HG03457 (cell line): ENCODE data around the gene CEACAM3.
"Not testable (repeated sequence)": the region's sequence is repeated elsewhere in the genome, so short reads cannot be mapped to it uniquely, and the experiment has no call there.

Experiments used
- ATAC-seq: cut with Tn5 transposase; IDR thresholded peaks from one replicate; pipeline ENCODE4 v1.9.1; 2021; ENCODE audit warnings: moderate number of reproducible peaks; ENCODE audit not compliant: unreplicated experiment

CEACAM3 gene

DNA sequence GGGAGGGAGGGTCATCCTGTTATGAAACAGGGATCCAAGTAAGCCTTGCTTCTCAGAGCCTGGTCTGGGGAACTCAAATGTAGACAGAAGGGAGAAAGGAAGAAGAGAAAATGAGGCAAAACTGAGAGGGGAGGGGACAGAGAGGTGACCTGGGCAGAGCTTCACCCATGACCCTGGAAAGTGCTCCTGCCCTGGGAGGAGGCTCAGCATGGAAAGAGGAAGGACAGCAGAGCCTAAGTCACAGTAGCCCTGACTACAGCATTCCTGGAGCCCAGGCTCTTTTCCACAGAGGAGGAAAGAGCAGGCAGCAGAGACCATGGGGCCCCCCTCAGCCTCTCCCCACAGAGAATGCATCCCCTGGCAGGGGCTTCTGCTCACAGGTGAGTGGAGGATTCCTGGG lies at the start of gene CEACAM3:
CEACAM3 (plus strand) TSS at position 226 of the 400 bp plus-strand sequence; CDS start at position 317, 91 bp downstream.
- no peak for ATAC-seq

DNA sequence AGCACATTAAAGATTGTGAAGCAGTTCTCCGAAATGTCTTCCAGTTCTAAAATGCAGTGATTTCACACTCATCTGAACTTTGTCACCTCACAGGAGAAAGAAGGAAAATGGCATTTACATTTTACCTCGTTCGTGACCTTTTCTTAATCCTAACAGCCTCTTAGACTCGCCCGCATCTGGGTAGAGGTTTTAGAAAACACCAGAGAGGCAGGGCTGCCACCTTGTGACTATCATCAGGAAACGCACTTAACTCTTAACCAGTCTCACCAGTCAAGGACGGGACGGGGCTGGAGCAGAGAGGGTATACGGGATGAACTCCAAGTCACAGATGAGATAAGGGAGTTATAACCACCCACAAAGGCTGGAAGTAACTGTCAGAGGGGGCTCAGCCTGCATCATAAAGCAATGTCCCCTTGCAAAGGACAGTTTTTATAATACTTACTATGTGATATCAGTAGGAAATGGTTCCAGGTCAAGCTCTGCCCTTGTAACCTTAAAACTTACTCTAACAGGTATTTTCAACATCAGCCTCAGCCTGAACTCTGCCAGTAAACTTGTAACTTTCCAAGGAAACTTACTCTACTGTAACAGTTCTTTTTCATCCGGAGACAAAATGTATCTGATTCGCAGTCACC lies 49.7 kb upstream of the CEACAM3 start:
- no peak for ATAC-seq

DNA sequence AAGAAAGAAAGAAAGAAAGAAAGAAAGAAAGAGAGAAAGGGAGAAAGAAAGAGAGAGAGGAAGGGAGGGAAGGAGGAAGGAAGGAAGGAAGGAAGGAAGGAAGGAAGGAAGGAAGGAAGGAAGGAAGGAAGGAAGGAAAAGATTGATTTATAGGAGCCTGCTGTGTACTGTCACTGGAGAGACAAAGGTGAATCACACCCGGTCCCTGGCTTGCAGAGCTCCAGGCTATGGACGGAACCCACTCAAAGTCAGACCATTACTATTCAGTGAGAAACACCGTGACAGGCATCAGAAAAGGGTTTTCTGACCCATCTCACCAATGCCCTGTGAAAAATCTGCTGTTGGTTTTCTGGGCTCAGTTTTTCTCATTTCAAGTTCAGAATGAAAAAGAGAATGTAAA lies 48.4 kb upstream of the CEACAM3 start:
- ATAC-seq, result no peak

DNA sequence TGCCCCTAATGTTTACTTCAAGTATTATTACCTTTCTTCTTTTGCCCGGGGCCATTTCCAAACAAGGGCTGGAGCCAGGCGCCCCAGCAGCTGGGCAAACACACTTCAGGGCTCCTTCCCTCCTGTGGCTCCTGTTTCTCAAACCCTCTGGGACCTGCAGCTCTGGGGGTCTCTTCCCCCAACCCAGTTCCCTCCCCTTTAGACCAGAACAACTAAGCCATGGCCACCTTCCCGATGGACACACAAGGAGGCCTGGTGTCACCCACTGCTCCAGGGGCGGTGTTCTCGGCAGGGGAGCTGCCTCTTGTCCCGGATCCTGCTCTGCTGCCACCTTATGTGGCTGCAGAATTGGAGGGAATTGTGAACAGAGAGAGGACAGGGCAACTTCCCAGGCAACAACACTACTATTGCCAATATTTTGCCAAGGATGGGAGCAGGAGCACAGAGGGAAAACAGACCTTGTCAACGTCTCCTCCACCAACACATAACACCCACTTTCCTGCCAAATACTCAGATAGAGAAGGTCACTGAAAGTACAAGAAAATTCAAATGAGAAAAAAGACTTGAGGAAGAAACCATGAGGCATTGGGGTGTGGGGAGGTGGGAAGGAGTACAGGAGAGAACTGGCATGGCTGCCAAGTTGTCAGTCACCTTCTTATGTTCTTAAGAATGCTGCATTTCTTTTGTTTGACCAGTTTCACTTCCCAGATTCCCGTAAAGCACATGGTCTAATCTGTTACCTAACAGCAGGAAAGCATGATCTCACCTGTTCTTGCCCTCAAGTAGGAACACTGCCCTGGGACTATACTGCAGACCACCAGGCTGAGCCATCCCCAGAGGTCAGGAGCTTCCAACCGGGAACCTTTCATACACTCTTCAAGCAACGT lies 45.9 kb upstream of the CEACAM3 start:
- not testable (repeated sequence) for ATAC-seq

DNA sequence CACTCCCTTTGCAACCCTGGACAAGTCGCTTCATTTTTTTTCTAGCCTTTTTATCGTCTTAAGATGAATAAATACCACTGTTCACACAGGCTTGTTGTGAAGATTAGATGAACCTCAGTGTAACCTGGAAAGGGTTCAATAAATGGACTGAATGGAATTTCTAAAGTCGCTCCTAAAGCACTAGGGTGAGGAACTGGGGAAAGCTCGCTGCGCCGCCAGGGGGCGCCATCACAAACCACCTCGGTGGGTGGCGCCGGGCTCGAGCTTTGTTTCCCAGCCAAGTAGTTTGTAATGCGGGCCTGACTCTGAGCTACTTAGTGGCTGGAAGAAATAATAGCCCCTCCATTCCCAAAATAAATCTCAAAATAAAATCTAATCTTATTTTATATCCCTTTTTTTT lies 43.2 kb upstream of the CEACAM3 start:
- ATAC-seq, result no peak

DNA sequence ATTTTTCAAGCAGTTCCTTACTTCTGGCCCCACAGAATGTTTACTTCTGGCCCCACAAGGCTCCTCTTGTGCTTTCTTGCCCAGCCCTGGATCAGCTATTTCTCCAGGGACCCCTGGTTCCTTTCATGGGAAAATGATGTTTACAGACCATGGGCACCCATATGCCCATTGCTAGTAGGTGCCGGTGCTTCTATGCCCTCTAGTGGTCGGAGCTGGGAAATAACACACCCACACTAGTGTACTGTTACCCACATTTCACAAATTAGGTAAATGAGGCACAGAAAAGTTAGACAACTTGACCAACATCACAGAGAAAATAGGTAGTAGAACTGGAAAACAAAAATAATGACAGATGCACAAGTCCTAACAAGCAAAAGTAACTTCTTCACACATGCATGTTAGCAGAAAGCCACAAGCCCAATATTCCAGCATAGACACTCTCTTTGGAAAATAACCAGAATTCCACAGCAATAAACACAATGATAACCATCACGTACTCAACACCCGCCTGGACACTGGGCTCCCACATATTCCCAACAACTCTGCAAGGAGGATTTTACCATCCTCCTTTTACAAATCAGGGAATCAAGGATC lies 42.4 kb upstream of the CEACAM3 start:
- no peak for ATAC-seq

DNA sequence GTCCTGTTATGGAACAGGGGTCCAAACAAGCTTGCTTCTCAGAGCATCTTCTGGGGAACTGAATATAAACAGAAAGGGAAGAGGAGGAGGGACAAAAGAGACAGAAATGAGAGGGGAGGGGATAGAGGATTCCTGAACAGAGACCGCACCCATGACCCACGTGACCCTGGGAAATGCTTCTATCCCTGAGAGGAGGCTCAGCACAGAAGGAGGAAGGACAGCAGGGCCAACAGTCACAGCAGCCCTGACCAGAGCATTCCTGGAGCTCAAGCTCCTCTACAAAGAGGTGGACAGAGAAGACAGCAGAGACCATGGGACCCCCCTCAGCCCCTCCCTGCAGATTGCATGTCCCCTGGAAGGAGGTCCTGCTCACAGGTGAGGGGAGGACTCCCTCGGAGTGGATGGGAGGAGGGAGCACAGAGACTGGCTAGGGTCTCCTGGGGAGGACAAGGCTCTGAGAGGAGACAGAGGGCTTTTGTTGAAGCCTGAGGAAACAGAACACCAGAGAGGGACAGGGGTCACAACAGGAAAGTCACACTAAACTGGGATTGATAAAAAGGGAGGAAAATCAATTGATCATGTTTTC lies 41.0 kb upstream of the CEACAM3 start, which contains the start of gene CEACAM6:
CEACAM6 (plus strand) TSS at position 203 of the 586 bp plus-strand sequence; CDS start at position 312, 109 bp downstream.
- ATAC-seq, result no peak

DNA sequence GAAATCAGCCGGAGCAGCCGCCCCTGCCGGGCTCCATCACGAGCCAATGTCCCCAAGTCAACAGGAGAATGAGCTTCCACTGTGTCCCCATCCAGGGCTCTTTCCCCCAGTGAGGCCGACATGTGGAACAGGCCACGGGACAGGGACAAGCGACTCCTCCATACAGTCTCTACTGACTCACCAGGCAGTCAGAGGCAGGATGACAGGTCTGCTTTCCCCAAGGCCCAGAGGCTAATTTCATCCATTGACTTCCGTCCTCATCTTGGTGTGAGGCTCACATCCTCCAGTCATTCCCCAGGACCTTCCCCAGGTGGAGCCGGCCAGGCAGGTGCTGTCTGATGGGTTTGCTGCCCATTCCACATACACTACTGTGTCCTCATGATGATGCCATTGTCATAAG lies 37.5 kb upstream of the CEACAM3 start:
- no peak for ATAC-seq

DNA sequence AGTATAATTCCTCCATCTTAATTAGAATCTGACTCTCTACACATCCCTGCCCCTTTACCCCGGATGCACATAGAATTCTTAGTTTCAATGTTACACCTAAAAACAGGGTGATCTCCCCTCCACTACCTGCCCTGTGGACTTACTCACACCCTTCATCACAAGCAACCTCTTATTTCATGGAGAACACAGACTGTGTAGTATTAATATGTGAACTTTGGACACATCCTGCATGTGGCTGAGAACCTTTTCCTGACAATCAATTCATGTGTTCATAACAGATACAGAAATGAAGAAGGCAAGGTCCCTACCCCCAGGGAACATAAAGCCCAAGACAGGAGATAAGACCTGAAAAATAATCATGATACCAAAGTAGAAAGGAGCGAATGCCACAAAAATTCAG lies 29.3 kb upstream of the CEACAM3 start:
- no peak for ATAC-seq

DNA sequence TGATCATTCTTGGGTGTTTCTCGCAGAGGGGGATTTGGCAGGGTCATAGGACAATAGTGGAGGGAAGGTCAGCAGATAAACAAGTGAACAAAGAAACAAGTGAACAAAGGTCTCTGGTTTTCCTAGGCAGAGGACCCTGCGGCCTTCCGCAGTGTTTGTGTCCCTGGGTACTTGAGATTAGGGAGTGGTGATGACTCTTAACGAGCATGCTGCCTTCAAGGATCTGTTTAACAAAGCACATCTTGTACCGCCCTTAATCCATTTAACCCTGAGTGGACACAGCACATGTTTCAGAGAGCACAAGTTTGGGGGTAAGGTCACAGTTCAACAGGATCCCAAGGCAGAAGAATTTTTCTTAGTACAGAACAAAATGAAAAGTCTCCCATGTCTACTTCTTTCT lies 28.3 kb upstream of the CEACAM3 start:
- ATAC-seq, result not testable (repeated sequence)

DNA sequence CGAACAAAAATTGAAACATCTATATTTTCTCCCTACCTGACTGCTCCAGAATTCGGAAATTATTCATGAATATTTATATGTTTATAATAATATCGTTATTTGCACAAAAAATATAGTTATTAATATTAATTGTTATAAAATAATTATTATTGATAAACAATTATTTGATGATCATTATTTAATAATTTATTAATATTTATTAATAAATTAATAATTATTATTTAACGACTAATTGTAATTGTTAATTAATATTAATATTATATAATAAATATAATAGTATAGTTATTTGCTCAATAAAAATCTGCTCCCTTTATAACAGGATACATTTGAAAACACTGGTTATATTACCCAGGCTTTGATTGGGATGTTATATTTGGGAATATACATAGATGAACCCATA lies 26.8 kb upstream of the CEACAM3 start:
- no peak for ATAC-seq

DNA sequence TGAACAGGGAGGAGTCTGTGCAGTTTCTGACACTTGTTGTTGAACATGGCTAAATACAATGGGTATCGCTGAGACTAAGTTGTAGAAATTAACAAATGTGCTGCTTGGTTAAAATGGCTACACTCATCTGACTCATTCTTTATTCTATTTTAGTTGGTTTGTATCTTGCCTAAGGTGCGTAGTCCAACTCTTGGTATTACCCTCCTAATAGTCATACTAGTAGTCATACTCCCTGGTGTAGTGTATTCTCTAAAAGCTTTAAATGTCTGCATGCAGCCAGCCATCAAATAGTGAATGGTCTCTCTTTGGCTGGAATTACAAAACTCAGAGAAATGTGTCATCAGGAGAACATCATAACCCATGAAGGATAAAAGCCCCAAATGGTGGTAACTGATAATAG lies 25.0 kb upstream of the CEACAM3 start:
- ATAC-seq, result no peak

DNA sequence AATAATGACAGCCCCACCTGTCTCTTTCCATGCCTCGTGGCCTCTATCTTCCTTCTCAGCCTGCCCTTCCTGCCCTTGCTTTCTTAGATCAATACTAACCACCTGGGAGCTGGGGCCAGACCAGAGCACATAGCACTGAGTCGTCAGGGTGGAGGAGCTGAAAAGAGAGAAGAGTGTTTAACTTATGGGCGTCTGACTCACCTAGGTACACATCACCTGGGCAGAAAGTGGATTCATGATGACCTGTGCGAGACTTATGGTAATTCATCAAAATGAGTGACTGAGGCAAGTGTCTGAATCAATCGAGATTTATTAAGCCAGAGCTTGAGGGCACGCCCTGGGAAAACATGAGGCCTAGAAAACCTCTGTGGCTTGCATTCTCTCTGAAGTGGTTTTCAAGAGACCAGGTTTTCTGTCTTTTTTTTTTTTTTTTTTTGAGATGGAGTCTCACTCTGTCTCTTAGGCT lies 21.8 kb upstream of the CEACAM3 start:
- ATAC-seq, result no peak

DNA sequence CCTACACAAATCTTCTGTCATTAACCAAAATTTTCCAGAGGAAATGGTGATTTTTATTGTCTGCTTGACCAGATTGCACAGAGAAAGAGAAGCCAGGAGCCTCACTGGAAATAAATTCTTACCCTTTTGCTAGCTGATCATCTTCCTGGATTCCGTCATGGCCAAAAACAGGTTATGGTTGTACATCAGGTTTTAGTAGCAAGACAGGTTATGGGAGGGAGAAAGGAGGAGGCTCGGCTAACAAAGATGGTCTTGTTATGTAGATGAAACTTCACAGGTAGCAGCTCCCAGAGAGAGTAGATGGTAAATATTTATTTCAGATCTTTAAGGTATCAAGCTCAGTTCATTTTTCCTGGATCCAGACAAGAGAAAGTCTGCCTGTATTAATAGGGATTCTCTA lies 19.7 kb upstream of the CEACAM3 start:
- no peak for ATAC-seq

DNA sequence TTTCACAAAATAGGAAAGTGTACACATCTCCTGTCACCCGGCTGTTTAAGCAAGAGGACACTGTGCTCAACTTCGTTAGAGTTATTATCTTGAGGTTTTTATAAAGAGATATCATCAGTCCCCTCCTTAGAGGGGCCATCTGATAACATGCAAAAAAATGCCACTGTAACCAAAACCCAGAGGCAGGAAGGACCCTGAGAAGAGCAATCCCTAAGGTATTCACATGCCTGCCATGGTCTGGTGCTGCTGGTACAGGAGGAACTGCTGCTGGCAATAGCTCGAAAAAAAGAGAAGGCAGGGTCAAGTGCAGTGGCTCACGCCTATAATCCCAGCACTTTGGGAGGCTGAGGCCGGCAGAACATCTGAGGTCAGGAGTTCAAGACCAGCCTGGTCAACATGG lies 12.8 kb upstream of the CEACAM3 start:
- no peak for ATAC-seq

DNA sequence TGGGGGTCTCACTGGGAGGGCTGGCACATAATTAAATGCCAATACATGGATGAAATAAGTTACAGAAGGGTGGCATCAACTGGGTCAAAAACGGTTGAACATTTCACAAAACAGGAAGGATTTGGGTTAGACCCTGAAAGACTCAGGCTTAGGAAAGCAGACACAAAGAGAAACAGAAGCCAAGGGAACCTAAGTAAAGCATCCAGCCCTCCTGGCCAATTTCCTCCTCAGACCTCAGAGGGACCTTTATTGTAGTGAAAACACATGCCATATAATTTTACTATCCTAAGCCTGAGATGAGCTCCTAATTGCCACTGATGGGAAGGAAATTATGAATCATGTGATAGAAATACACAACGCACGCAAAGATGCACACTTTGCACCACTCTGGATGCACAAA lies 12.1 kb upstream of the CEACAM3 start:
- ATAC-seq, result no peak

DNA sequence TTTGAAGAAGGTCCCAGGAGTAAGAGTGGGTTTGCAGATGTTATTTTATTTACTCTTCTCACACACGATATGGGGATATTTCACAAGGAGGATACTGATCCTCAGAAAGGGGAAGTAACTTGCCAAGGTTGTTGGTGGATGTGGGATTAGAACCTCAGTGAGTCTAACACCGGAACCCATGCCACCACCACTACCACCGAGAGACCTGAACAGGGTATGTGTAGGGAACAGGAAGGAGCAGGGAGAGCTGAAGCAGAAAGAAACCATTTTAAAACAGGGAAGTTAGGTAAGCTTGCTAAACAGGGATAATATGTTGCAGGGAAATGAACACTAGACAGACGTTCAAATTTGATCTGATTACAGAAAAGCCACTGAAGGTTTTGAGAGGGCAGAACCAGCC lies 11.6 kb upstream of the CEACAM3 start:
- ATAC-seq, result no peak

DNA sequence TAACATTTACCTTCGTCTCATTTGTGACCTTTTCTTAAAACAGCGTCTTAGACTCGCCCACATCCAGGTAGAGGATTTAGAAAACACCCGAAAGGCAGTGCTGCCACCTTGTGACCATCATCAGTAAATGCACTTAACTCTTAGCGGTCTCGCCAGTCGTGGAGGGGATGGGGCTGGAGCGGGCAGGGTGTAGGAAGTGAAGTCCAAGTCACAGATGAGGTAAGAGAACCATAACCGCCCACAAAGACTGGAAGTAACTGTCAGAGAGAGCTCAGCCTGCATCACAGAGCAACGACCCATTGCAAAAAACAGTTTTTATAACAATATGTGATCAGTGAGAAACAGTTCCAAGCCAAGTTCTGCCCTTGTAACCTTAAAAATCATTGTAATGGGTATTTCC lies 10.7 kb upstream of the CEACAM3 start:
- no peak for ATAC-seq

DNA sequence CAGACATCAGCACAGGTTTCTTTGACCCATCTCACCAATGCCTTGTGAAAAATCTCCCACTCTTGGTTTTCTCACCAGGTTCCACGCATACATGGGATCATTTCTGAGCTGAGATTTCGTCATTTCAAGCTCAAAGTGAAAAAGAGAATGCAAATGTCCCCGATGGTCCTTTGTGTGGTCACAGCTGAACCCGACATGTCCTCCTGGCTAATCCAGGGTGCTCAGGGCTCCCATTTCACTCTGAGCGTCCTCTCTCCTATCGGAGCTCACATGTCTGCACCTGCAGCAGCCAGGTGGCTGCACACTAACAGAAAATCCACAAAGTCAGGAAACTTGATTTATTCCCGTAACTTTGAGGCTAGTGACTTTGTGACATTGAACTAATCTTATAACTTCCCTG lies 9.3 kb upstream of the CEACAM3 start:
- no peak for ATAC-seq

DNA sequence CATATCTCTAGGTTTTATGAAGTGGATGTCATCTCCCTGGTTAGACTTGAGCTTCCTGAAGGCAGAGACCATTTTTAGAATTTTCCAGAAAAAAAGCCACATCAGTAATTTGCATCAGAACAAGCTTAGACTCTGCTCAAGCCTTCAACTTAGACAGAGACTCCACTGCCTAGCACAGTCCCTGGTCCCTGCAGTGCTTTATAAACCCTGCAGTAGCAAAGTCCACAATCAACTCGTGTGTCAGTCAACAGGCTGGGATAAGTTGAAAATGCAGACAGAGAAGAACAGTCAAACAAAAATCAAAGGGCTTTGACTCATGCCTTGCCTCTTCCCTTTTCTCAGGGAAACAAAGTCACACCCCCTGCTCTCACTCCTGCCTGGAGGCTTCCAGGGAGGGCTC lies 7.9 kb upstream of the CEACAM3 start:
- not testable (repeated sequence) for ATAC-seq

DNA sequence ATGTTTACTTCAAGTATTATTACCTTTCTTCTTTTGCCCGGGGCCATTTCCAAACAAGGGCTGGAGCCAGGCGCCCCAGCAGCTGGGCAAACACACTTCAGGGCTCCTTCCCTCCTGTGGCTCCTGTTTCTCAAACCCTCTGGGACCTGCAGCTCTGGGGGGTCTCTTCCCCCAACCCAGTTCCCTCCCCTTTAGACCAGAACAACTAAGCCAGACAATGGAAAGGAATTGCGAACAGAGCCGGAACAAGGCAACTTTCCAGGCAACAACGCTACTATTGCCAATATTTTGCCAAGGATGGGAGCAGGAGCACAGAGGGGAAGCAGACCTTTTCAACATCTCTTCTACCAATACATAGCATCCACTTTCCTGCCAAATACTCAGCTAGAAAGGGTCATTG lies 7.3 kb upstream of the CEACAM3 start:
- ATAC-seq, result not testable (repeated sequence)
